Epithelial cell of prostate (primary cell): ENCODE results near the gene PCDHGA8.
A peak's percentile ranks its signal among the peaks of the same experiment; 100 is the strongest.
"Not testable (repeated sequence)": the region's sequence is repeated elsewhere in the genome, so short reads cannot be mapped to it uniquely, and the experiment has no call there.

Experiments used
- DNase-seq: peaks from one replicate; pipeline ENCODE4 v3.0.0-alpha.2; 2011; ENCODE audit warnings: low read depth, low spot score
- H3K27ac ChIP-seq: fragments of 450-650 bp; 2 replicates; pipeline ENCODE4 v1.5.1; 2017; ENCODE audit warnings: mild to moderate bottlenecking

PCDHGA8 gene

DNA sequence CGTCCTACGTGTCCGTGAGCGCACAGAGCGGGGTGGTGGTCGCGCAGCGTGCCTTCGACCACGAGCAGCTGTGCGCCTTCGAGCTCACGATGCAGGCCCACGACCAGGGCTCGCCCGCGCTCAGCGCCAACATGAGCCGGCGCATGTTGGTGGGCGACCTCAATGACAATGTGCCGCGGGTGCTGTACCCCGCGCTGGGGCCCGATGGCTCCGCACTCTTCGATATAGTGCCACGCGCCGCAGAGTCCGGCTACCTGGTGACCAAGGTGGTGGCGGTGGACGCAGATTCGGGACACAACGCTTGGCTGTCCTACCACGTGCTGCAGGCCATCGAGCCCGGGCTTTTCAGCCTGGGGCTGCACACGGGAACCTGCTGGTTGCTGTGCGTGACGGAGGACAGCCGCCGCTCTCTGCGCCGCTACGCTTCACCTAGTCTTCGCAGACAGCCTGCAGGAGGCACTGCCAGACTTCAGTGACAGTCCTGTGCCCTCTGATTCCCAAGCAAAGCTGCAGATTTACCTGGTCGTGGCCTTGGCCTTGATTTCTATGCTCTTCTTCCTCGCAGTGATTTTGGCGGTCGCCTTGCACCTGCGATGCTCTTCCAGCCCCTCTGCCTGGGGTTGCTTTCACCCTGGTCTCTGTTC is 35.5 kb downstream of the PCDHGA8 start:
- DNase-seq: no peak
- no peak overlapping the region for H3K27ac ChIP-seq

DNA sequence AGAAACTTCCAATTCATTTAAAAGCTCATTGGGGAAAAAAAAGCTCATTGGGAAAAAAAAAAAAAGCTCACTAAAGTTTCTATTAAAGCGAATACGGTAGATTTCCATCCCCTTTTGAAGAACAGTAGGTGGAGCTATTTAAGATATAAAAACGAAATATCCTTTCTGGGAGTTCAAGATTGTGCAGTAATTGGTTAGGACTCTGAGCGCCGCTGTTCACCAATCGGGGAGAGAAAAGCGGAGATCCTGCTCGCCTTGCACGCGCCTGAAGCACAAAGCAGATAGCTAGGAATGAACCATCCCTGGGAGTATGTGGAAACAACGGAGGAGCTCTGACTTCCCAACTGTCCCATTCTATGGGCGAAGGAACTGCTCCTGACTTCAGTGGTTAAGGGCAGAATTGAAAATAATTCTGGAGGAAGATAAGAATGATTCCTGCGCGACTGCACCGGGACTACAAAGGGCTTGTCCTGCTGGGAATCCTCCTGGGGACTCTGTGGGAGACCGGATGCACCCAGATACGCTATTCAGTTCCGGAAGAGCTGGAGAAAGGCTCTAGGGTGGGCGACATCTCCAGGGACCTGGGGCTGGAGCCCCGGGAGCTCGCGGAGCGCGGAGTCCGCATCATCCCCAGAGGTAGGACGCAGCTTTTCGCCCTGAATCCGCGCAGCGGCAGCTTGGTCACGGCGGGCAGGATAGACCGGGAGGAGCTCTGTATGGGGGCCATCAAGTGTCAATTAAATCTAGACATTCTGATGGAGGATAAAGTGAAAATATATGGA is 38.1 kb downstream of the PCDHGA8 start, which contains the start of gene PCDHGA12:
Gene PCDHGA12, plus strand, starts transcription at position 176 of the 782 bp plus-strand sequence. Its CDS starts 253 bp downstream, at position 429.
- peak; percentile 20 for DNase-seq
- H3K27ac ChIP-seq: no peak within 1 kb of the TSS

DNA sequence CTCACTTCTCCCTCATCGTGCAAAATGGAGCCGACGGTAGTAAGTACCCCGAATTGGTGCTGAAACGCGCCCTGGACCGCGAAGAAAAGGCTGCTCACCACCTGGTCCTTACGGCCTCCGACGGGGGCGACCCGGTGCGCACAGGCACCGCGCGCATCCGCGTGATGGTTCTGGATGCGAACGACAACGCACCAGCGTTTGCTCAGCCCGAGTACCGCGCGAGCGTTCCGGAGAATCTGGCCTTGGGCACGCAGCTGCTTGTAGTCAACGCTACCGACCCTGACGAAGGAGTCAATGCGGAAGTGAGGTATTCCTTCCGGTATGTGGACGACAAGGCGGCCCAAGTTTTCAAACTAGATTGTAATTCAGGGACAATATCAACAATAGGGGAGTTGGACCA is 38.9 kb downstream of the PCDHGA8 start:
- H3K27ac ChIP-seq: no peak overlapping the region

DNA sequence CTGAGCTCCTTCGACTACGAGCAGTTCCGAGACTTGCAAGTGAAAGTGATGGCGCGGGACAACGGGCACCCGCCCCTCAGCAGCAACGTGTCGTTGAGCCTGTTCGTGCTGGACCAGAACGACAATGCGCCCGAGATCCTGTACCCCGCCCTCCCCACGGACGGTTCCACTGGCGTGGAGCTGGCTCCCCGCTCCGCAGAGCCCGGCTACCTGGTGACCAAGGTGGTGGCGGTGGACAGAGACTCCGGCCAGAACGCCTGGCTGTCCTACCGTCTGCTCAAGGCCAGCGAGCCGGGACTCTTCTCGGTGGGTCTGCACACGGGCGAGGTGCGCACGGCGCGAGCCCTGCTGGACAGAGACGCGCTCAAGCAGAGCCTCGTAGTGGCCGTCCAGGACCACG is 39.9 kb downstream of the PCDHGA8 start:
- H3K27ac ChIP-seq, DNase-seq: not testable (repeated sequence)

More for the DNA sequence above, 38.9 kb downstream of the PCDHGA8 start:
- no peak for DNase-seq

DNA sequence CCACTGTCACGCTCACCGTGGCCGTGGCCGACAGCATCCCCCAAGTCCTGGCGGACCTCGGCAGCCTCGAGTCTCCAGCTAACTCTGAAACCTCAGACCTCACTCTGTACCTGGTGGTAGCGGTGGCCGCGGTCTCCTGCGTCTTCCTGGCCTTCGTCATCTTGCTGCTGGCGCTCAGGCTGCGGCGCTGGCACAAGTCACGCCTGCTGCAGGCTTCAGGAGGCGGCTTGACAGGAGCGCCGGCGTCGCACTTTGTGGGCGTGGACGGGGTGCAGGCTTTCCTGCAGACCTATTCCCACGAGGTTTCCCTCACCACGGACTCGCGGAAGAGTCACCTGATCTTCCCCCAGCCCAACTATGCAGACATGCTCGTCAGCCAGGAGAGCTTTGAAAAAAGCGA is 40.3 kb downstream of the PCDHGA8 start:
- not testable (repeated sequence) for DNase-seq, H3K27ac ChIP-seq

DNA sequence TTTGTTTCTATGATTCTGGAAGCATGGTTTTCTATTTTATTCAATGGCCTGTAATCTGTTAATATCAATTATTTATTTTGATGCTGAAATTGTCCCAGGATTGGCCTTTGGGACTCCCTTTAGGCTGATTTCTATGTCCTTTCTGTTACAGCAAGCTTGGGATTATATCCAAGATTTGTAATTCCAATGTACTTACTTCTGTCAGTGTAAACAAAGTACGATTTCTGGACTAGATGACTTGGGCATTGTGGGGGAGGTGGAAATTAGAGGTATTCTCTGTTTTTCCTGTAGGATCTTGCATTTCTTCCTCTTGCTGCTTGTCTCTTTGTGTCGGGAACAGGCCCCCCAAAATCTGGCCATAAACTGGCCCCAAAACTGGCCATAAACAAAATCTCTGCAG is 41.6 kb downstream of the PCDHGA8 start:
- DNase-seq: no peak
- H3K27ac ChIP-seq: no peak overlapping the region

DNA sequence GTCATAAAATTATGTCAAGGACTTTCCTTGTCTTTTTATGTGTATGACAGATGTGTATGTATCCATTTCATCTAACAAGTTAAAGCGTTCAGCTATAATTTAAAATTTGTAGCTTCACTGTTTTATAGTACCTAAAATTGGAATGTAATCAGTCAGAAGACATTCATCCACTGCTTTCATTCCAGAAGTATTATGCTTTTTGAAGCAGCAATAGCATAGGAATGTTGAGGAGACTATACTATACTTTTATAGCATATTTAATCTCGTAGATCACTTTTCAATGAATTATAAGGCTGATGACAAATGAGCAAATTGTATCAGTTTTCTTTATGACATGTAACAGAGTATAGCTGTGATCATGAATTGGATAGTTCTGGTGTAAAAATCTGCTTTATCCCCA is 44.8 kb downstream of the PCDHGA8 start:
- H3K27ac ChIP-seq: no peak overlapping the region
- no peak for DNase-seq

DNA sequence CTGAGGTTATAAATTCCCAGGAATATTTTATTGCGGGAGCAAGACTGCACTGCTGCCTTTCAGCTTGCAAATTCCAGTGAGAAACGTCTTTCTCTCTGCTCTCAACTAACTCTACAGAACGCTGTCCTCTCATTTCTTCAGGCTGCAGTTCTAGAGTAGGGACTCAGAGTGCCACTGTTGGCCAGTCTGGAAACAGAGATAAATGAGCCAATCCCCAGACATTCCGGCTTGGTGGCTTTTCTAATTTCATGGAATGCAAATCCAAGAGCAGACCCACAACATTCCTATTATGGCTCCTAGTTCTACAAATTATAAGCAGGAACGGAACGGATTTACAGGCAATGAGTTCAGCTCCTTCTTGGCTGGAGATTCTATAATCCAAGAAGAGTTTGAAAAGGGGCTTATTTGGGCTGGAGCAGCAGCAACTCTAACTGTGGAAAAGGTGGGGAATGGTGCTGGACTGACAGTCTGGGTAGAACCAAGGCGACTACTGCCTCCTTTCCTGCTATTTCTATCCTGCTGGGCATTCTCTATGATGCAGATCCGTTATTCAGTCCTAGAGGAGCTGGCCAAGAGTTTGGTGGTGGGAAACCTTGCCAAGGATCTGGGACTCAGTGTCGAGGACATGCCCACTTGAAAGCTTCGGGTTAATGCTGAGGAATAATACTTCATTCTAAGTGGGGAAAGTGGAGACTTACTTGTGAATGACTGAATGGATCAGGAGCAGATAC is 47.1 kb downstream of the PCDHGA8 start:
- no peak overlapping the region for H3K27ac ChIP-seq
- DNase-seq: no peak

DNA sequence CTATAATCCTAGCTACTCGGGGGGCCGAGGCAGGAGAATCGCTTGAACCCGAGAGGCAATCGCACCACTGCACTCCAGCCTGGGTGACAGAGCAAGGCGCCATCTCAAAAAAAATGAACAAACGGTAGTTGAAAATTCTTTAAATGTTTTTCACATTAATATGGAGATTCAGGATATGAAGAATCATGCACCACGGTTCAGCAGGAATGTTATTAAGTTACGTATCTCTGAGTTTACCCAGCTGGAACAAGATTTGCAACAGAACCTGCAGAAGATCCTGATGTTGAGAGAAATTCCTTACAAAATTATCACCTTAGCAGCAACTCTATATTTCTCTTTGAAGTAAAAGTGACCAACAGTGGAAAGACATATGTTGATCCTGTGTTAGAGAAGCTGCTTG is 47.9 kb downstream of the PCDHGA8 start:
- DNase-seq: no peak
- no peak overlapping the region for H3K27ac ChIP-seq

DNA sequence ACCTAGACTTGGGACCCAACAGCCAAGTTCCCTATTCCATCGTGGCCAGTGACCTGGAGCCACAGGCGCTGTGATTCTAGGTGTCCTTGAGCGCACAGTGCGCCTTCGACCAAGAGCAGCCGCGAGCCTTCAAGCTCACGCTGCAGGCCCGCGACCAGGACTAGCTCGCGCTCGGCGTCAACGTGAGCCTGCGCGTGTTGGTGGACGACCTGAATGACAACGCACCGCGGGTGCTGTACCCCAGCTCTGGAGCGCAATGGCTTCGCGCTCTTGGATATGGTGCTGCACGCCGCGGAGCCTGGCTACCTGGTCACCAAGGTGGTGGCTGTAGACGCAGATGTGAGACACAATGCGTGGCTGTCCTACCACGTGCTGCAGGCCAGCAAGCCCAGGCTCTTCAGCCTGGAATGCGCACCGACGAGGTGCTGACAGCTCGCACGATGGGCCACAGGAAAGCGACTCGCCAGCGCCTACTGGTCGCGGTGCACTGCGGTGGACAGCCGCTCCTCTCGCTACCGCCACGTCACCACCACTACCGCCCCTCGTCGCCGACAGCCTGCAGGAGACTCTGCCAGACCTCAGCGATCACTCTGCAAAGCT is 49.2 kb downstream of the PCDHGA8 start:
- no peak for DNase-seq
- no peak overlapping the region for H3K27ac ChIP-seq
